A673 (cell line): ENCODE measurements around the gene ERGIC1. TPM values are rescaled to one million over a fixed set of nuclear protein-coding genes. Genes with fewer than 3 reads are reported as not detected.

ENCODE experiments used
- BruUV-seq: library from RNA; stranded (reverse); fragments of 400-500 nt; replicated peaks from 2 replicates; lab custom pipeline; 2021; lab: Mats Ljungman, UMichigan
- CTCF ChIA-PET: fragments of 300-600 bp; sonication (Branson Sonifier 250); formaldehyde crosslinking; loops from one replicate; lab custom pipeline; 2022; ENCODE audit warnings: antibody characterized with exemption; lab: Charles Lee
- POLR2A ChIA-PET: fragments of 300-600 bp; sonication (Branson Sonifier 250); formaldehyde crosslinking; loops from one replicate; lab custom pipeline; 2022; ENCODE audit warnings: antibody characterized with exemption; ENCODE audit not compliant: low non-redundant PET; lab: Charles Lee
- DNase-seq: peaks from one replicate; pipeline ENCODE4 v3.0.0-alpha.2; 2015; ENCODE audit warnings: low spot score
- H3K27ac ChIP-seq: fragments of 200-600 bp; sonication (generic); 2 replicates; pipeline ENCODE4 v1.5.1; 2016; ENCODE audit warnings: mixed run types, low read depth, mild to moderate bottlenecking, mixed read lengths, antibody characterized with exemption, low read length; ENCODE audit not compliant: poor library complexity, severe bottlenecking
- H3K27me3 ChIP-seq: fragments of 200-600 bp; sonication (generic); replicated peaks from 2 replicates; pipeline ENCODE4 v1.6.1; 2017; ENCODE audit warnings: mixed run types, low read depth, mild to moderate bottlenecking, mixed read lengths, antibody characterized with exemption, low read length; ENCODE audit not compliant: insufficient read depth, poor library complexity
- H3K36me3 ChIP-seq: fragments of 200-600 bp; sonication (generic); 2 replicates; pipeline ENCODE4 v1.6.1; 2016; ENCODE audit warnings: mixed run types, mild to moderate bottlenecking, mixed read lengths, antibody characterized with exemption, low read length; ENCODE audit not compliant: insufficient read depth, poor library complexity, severe bottlenecking
- H3K4me1 ChIP-seq: fragments of 200-600 bp; sonication (generic); 2 replicates; pipeline ENCODE4 v1.6.1; 2017; ENCODE audit warnings: mixed run types, mild to moderate bottlenecking, mixed read lengths, antibody characterized with exemption, low read length; ENCODE audit not compliant: insufficient read depth, poor library complexity, severe bottlenecking
- H3K4me3 ChIP-seq: fragments of 200-600 bp; sonication (generic); 2 replicates; pipeline ENCODE4 v1.5.1; 2016; ENCODE audit warnings: low read depth, mixed run types, mild to moderate bottlenecking, mixed read lengths, low read length; ENCODE audit not compliant: poor library complexity, severe bottlenecking
- H3K9me3 ChIP-seq: fragments of 200-600 bp; sonication (generic); 2 replicates; pipeline ENCODE4 v1.6.1; 2016; ENCODE audit warnings: mixed run types, low read depth, mild to moderate bottlenecking, mixed read lengths, antibody characterized with exemption, low read length; ENCODE audit not compliant: poor library complexity, severe bottlenecking
- EZH2 ChIP-seq: fragments of 200-600 bp; sonication (generic); IDR thresholded peaks from 2 replicates; pipeline ENCODE4 v1.6.1; 2017; ENCODE audit warnings: borderline replicate concordance, low read depth, mild to moderate bottlenecking, mixed read lengths, antibody characterized with exemption, low read length; ENCODE audit not compliant: poor library complexity, severe bottlenecking
- intact Hi-C: fragments of 100-400 bp; cut with micrococcal nuclease; formaldehyde crosslinking; loops from one replicate; pipeline ENCODE4 v1.10.0; 2022; ENCODE audit not compliant: unreplicated experiment
- total RNA-seq: library from RNA; stranded (reverse); gene quantifications from 2 replicates; pipeline ENCODE4 v1.2.3, GENCODE V29; 2021
- TF ChIP-seq, protein P1 (sequence below): fragments of 300-800, 200-600 bp; sonication (generic); conservative IDR thresholded peaks from 2 replicates; pipeline ENCODE4 v1.5.1; 2017; ENCODE audit warnings: low read depth, mild to moderate bottlenecking, antibody characterized with exemption, low read length, moderate library complexity, mixed read lengths

ERGIC1 gene
- total RNA-seq, 1 experiment from 2014 or later: 44.2 TPM

DNA sequence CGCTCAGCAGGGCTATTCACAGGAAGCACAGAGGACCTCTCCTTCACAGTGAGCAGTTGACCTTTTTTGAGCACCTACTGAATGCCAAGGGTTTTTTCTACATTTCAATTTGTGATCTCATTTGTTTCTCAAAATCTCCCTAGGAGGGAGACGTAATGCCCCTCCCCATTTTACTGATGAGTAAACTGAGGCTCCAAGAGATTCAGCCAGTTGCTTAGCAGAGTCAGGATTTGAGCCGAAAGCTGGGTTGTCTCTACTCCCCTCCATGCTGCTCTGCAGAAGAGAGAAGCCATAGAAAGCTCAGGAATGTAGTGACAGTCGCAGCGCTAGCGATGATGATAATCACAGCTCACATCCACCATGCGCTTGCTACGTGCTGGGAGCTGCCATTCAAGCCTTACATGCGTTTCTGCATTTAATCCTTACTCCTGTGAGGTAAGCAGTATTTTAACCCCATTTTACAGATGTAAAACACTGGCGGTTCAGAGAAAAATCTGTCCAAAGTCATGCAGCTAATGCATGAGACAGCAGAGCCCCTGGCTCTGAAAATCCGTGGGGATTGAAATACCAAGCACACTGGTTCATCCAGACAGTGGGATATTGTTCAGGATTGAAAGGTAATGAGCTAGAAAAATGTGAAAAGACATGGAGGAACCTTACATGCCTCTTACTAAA is 33.8 kb downstream of the ERGIC1 start:
- no peaks in the 10 kb centered on the region for H3K36me3 ChIP-seq
- DNase-seq: no peak
- intact Hi-C loops: no loop called here
- no peaks in the 10 kb centered on the region for H3K27me3 ChIP-seq
- no peak overlapping the region for H3K27ac ChIP-seq
- BruUV-seq: no TSS peak
- POLR2A ChIA-PET: no interaction called here
- H3K4me3 ChIP-seq: no peak overlapping the region
- CTCF ChIA-PET: no interaction called here
- H3K4me1 ChIP-seq: no peaks in the 10 kb centered on the region
- TF ChIP-seq EZH2: no peak
- TF ChIP-seq, protein P1, sequence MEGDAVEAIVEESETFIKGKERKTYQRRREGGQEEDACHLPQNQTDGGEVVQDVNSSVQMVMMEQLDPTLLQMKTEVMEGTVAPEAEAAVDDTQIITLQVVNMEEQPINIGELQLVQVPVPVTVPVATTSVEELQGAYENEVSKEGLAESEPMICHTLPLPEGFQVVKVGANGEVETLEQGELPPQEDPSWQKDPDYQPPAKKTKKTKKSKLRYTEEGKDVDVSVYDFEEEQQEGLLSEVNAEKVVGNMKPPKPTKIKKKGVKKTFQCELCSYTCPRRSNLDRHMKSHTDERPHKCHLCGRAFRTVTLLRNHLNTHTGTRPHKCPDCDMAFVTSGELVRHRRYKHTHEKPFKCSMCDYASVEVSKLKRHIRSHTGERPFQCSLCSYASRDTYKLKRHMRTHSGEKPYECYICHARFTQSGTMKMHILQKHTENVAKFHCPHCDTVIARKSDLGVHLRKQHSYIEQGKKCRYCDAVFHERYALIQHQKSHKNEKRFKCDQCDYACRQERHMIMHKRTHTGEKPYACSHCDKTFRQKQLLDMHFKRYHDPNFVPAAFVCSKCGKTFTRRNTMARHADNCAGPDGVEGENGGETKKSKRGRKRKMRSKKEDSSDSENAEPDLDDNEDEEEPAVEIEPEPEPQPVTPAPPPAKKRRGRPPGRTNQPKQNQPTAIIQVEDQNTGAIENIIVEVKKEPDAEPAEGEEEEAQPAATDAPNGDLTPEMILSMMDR: no peak
- no peaks in the 10 kb centered on the region for H3K9me3 ChIP-seq

DNA sequence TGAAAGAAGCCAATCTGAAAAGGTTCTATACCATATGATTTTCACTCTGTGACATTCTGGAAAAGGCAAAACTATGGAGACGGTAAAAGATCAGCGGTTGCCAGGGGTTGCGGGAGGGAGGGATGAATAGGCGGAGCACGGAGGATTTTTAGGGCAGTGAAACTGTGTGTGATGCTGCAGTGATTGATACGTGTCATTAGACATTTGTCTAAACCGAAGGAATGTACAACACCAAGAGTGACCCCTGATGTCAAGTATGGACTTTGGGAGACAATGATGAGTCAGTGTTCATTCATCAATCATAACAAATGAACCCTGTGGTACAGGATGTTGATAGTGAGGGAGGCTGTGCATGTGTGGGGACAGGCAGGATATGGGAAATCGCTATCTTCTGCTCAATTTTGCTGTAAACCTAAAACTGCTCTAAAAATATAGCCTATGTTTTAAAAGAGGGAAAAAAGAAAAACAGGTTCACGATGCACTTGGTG is 34.4 kb downstream of the ERGIC1 start:
- POLR2A ChIA-PET: no interaction called here
- CTCF ChIA-PET: no interaction called here
- Histone ChIP-seq H3K4me1 (no peaks in the 10 kb centered on the region), H3K27ac (no peak overlapping the region), H3K9me3 (no peaks in the 10 kb centered on the region), H3K4me3 (no peak overlapping the region), H3K27me3 (no peaks in the 10 kb centered on the region), H3K36me3 (no peaks in the 10 kb centered on the region)
- BruUV-seq: no TSS peak
- intact Hi-C loops: no loop called here
- DNase-seq: no peak
- no peak for TF ChIP-seq EZH2
- TF ChIP-seq, protein P1: no peak

DNA sequence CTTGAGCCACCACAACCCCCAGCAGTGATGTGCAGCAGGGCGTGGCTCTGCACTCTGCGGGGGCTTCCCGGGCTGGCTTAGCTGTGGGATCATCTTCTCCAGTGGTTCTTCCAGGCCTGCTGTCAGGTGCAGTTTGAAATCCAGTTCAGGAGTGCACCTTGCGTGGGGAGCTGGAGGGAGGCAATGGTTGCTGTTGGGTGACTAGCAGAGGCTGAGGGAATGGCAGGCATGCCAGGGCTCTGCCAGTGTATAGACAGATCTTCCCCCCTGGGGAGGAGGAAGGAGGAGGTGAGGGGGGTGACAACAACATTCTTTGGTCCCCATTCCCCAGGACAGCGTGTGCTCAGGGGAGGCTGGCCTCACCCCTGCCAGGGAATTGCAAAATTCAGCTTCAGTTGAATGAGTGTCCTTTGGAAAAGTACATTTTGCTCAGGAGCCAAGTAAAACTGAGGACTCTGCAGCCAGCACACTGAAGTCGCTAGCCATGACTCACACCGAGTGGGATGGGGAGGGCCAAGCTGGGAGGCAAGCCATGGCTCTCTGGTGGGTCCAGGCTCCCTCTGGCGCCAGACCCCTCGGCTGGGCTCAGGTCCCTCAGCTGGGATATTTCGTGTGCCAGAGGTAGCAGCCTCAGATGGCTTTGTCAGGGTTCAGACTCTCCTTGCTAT is 35.0 kb downstream of the ERGIC1 start:
- TF ChIP-seq, protein P1: no peak
- TF ChIP-seq EZH2: no peak
- H3K27me3 ChIP-seq: no peaks in the 10 kb centered on the region
- DNase-seq: no peak
- intact Hi-C loops: no loop called here
- ChIA-PET CTCF (no interaction called here), POLR2A (no interaction called here)
- no peak overlapping the region for H3K4me3 ChIP-seq
- H3K27ac ChIP-seq: no peak overlapping the region
- no TSS peak for BruUV-seq
- H3K36me3 ChIP-seq: no peaks in the 10 kb centered on the region
- H3K4me1 ChIP-seq: no peaks in the 10 kb centered on the region
- H3K9me3 ChIP-seq: no peaks in the 10 kb centered on the region
